Measurements from ENCODE around the gene APMAP. TPM values are rescaled to one million over a fixed set of nuclear protein-coding genes. Genes with fewer than 3 reads are reported as not detected.

Gene APMAP
- polyA plus RNA-seq, 1 of the 3 experiments (the other 2 are of a cell fraction), result 107 TPM

DNA sequence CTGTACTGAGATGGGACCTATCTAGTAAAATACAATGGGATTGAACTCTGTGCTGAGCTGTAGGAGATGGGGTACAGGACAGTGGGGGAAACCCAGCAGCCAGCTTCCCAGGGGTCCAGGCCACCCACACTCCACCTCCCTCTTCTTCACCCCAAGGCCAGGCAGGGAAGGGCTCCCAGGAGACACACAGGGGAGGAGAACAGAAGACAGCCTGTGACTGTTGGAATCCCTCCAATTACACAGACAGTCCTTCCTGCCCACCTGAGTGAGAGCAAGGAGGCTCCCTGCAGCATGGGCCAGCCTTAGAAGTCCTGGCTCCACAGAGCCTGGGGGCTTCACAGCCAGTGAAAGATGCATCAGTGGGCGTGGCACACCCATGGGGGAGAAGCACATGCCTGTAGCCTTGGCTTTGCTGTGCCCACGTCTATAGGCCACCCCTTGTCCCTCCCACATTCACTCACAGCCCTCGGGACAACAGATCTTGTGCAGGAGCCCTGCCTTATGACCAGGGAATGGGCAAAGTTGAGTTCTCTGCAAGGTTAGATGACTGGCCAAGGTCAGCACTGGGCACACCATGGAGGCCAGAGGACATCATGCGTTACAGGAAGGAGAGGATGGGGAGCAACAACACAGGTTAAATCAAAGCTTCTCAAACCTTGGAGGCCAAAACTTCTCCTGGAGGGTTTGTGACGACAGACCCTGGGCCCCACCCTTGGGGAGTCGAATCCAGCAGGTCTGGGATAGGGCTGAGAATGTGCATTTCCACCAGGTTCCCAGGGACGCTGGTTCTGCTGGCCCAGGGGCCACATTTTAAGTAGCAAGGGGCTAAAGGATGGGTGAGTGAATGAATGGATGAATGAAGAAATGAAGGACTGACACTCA lies 55.8 kb downstream of the APMAP start:
- no peaks in the 10 kb centered on the region for H3K79me2 ChIP-seq (ENCODE audit: insufficient read depth)
- ChIA-PET CTCF (no interaction called here), POLR2A (no interaction called here)
- H4K20me1 ChIP-seq (ENCODE audit: insufficient read depth), result no peaks in the 10 kb centered on the region
- H3K9ac ChIP-seq, result no peak overlapping the region
- H3K4me2 ChIP-seq, result no peak overlapping the region
- no peaks in the 10 kb centered on the region for H3K9me2 ChIP-seq
- no peaks in the 10 kb centered on the region for H3K9me3 ChIP-seq
- no peak for DNase-seq
- H3K4me1 ChIP-seq (ENCODE audit: control insufficient read depth in 1 of 2, insufficient read depth in 2 of 2, low read depth in 1 of 2, low read length in 1 of 2), result no peaks in the 10 kb centered on the region
- no peak overlapping the region for H3K4me3 ChIP-seq (ENCODE audit: low read depth in 2 of 2, low read length in 1 of 2)
- no peaks in the 10 kb centered on the region for H3K36me3 ChIP-seq (replicated peaks in 1 of 2; ENCODE audit: control insufficient read depth in 1 of 2, insufficient read depth in 2 of 2, low read length in 1 of 2)
- H3K27ac ChIP-seq (ENCODE audit: low read depth in 2 of 2, low read length in 1 of 2), result no peak overlapping the region
- no peak overlapping the region for H2AFZ ChIP-seq (ENCODE audit: low read depth)
- H3F3A ChIP-seq (replicated peaks; ENCODE audit: insufficient read depth), result no peaks in the 10 kb centered on the region
- 15% methylated on average over 7 of the region's 7 CpGs for WGBS (ENCODE audit: low lambda C conversion rate)
- no peak for TF ChIP-seq MXI1 (IDR thresholded peaks at IDR 0.05; ENCODE audit: low read depth, low read length)
- no peak for TF ChIP-seq NFIC (IDR thresholded peaks at IDR 0.05; ENCODE audit: borderline replicate concordance)
- no peak for TF ChIP-seq ELF1 (IDR thresholded peaks at IDR 0.05)
- TF ChIP-seq, protein P1, sequence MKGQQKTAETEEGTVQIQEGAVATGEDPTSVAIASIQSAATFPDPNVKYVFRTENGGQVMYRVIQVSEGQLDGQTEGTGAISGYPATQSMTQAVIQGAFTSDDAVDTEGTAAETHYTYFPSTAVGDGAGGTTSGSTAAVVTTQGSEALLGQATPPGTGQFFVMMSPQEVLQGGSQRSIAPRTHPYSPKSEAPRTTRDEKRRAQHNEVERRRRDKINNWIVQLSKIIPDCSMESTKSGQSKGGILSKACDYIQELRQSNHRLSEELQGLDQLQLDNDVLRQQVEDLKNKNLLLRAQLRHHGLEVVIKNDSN (IDR thresholded peaks at IDR 0.05; ENCODE audit: borderline replicate concordance, low read depth), result no peak
- TF ChIP-seq SIN3A (IDR thresholded peaks at IDR 0.05; ENCODE audit: borderline replicate concordance, low read depth, low read length), result no peak
- TF ChIP-seq, protein P2, sequence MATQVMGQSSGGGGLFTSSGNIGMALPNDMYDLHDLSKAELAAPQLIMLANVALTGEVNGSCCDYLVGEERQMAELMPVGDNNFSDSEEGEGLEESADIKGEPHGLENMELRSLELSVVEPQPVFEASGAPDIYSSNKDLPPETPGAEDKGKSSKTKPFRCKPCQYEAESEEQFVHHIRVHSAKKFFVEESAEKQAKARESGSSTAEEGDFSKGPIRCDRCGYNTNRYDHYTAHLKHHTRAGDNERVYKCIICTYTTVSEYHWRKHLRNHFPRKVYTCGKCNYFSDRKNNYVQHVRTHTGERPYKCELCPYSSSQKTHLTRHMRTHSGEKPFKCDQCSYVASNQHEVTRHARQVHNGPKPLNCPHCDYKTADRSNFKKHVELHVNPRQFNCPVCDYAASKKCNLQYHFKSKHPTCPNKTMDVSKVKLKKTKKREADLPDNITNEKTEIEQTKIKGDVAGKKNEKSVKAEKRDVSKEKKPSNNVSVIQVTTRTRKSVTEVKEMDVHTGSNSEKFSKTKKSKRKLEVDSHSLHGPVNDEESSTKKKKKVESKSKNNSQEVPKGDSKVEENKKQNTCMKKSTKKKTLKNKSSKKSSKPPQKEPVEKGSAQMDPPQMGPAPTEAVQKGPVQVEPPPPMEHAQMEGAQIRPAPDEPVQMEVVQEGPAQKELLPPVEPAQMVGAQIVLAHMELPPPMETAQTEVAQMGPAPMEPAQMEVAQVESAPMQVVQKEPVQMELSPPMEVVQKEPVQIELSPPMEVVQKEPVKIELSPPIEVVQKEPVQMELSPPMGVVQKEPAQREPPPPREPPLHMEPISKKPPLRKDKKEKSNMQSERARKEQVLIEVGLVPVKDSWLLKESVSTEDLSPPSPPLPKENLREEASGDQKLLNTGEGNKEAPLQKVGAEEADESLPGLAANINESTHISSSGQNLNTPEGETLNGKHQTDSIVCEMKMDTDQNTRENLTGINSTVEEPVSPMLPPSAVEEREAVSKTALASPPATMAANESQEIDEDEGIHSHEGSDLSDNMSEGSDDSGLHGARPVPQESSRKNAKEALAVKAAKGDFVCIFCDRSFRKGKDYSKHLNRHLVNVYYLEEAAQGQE (IDR thresholded peaks at IDR 0.05; ENCODE audit: low read depth, low read length), result no peak
- TF ChIP-seq NRF1 (IDR thresholded peaks at IDR 0.05; ENCODE audit: low read depth, low read length), result no peak
- no peak for TF ChIP-seq SMC3 (IDR thresholded peaks at IDR 0.05; ENCODE audit: low read depth, low read length)
- TF ChIP-seq RFX5 (IDR thresholded peaks at IDR 0.05; ENCODE audit: low read length), result no peak
- TF ChIP-seq, protein P3, sequence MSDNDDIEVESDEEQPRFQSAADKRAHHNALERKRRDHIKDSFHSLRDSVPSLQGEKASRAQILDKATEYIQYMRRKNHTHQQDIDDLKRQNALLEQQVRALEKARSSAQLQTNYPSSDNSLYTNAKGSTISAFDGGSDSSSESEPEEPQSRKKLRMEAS (IDR thresholded peaks at IDR 0.05; ENCODE audit: low read depth), result no peak
- TF ChIP-seq POLR2AphosphoS5 (IDR thresholded peaks at IDR 0.05; ENCODE audit: low read depth, low read length), result no peak
- TF ChIP-seq RXRA (IDR thresholded peaks at IDR 0.05; ENCODE audit: borderline replicate concordance, low read depth), result no peak
- no peak for TF ChIP-seq TAF1 (IDR thresholded peaks at IDR 0.05; ENCODE audit: borderline replicate concordance, low read depth, low read length)
- TF ChIP-seq, protein P4, sequence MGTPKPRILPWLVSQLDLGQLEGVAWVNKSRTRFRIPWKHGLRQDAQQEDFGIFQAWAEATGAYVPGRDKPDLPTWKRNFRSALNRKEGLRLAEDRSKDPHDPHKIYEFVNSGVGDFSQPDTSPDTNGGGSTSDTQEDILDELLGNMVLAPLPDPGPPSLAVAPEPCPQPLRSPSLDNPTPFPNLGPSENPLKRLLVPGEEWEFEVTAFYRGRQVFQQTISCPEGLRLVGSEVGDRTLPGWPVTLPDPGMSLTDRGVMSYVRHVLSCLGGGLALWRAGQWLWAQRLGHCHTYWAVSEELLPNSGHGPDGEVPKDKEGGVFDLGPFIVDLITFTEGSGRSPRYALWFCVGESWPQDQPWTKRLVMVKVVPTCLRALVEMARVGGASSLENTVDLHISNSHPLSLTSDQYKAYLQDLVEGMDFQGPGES (IDR thresholded peaks at IDR 0.05; ENCODE audit: low read depth, low read length), result no peak
- no peak for TF ChIP-seq JUND (IDR thresholded peaks at IDR 0.05)
- no peak for TF ChIP-seq FOSL2 (IDR thresholded peaks at IDR 0.05; ENCODE audit: borderline replicate concordance, low read depth)
- TF ChIP-seq, protein P5, sequence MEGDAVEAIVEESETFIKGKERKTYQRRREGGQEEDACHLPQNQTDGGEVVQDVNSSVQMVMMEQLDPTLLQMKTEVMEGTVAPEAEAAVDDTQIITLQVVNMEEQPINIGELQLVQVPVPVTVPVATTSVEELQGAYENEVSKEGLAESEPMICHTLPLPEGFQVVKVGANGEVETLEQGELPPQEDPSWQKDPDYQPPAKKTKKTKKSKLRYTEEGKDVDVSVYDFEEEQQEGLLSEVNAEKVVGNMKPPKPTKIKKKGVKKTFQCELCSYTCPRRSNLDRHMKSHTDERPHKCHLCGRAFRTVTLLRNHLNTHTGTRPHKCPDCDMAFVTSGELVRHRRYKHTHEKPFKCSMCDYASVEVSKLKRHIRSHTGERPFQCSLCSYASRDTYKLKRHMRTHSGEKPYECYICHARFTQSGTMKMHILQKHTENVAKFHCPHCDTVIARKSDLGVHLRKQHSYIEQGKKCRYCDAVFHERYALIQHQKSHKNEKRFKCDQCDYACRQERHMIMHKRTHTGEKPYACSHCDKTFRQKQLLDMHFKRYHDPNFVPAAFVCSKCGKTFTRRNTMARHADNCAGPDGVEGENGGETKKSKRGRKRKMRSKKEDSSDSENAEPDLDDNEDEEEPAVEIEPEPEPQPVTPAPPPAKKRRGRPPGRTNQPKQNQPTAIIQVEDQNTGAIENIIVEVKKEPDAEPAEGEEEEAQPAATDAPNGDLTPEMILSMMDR (IDR thresholded peaks at IDR 0.05), result no peak
- no peak for TF ChIP-seq FOXJ3 (CRISPR knock-in tag; IDR thresholded peaks at IDR 0.05)
- H3K27me3 ChIP-seq (ENCODE audit: insufficient read depth), result no peaks in the 10 kb centered on the region
